Ishikawa (cell line): ENCODE data around the gene COL24A1.
A peak's percentile ranks its signal among the peaks of the same experiment; 100 is the strongest.

Experiments
- CEBPB ChIP-seq: IDR thresholded peaks from 2 replicates; pipeline ENCODE4 v1.6.1; 2012
- CREB1 ChIP-seq: IDR thresholded peaks from 2 replicates; pipeline ENCODE4 v1.6.1; 2012; ENCODE audit warnings: low read depth
- EGR1 ChIP-seq: IDR thresholded peaks from 2 replicates; pipeline ENCODE4 v1.6.1; 2012
- EP300 ChIP-seq: IDR thresholded peaks from 2 replicates; pipeline ENCODE4 v1.6.1; 2012; ENCODE audit warnings: borderline replicate concordance
- FOXM1 ChIP-seq: IDR thresholded peaks from 2 replicates; pipeline ENCODE4 v1.6.1; 2012; ENCODE audit warnings: low read depth, borderline replicate concordance
- MAX ChIP-seq: IDR thresholded peaks from 2 replicates; pipeline ENCODE4 v1.6.1; 2012
- NFIC ChIP-seq: IDR thresholded peaks from 2 replicates; pipeline ENCODE4 v1.6.1; 2012
- RAD21 ChIP-seq: IDR thresholded peaks from 2 replicates; pipeline ENCODE4 v1.6.1; 2012; ENCODE audit warnings: low read depth
- REST ChIP-seq: IDR thresholded peaks from 2 replicates; pipeline ENCODE4 v1.6.1; 2012; ENCODE audit warnings: low read depth, mild to moderate bottlenecking
- TAF1 ChIP-seq: IDR thresholded peaks from 2 replicates; pipeline ENCODE4 v1.6.1; 2012; ENCODE audit warnings: low read depth, mild to moderate bottlenecking
- TCF12 ChIP-seq: IDR thresholded peaks from 2 replicates; pipeline ENCODE4 v1.6.1; 2012; ENCODE audit warnings: low read depth
- TEAD4 ChIP-seq: IDR thresholded peaks from 2 replicates; pipeline ENCODE4 v1.6.1; 2012
- USF1 ChIP-seq: IDR thresholded peaks from 2 replicates; pipeline ENCODE4 v1.6.1; 2012
- YY1 ChIP-seq: IDR thresholded peaks from 2 replicates; pipeline ENCODE4 v1.6.1; 2012; ENCODE audit warnings: low read depth
- ZBTB7A ChIP-seq: IDR thresholded peaks from 2 replicates; pipeline ENCODE4 v1.6.1; 2012; ENCODE audit warnings: low read depth

The COL24A1 gene

GRCh38 chr1:85850238-85850637 is 306.3 kb downstream of the COL24A1 start:
- TF ChIP-seq NFIC, result no peak
- TF ChIP-seq RAD21, result peak; percentile 42

- TF ChIP-seq REST, result no peak
- TF ChIP-seq EGR1, result no peak
- TF ChIP-seq NFIC, result no peak
- no peak for TF ChIP-seq CREB1
Observed at GRCh38 chr1:85849660-85850059, 306.9 kb downstream of the COL24A1 start.

GRCh38 chr1:85847356-85847755 is 309.2 kb downstream of the COL24A1 start:
- TF ChIP-seq NFIC, result no peak

- TF ChIP-seq CEBPB, result 0 out of 2 replicates have a peak, but pooled peaks have one; percentile 3
- TF ChIP-seq ZBTB7A, result no peak
Observed at GRCh38 chr1:85846706-85847105, 309.9 kb downstream of the COL24A1 start.

GRCh38 chr1:85839459-85839858 is 317.1 kb downstream of the COL24A1 start:
- TF ChIP-seq REST (no peak), NFIC (no peak), TAF1 (no peak), USF1 (no peak), RAD21 (no peak), EGR1 (no peak), YY1 (no peak), FOXM1 (no peak), CEBPB (no peak), MAX (no peak), EP300 (no peak), TEAD4 (no peak)

- no peak for TF ChIP-seq TEAD4
- TF ChIP-seq CEBPB, result no peak
Observed at GRCh38 chr1:85838238-85838637, 318.3 kb downstream of the COL24A1 start.

- no peak for TF ChIP-seq EP300
- TF ChIP-seq NFIC, result no peak
- no peak for TF ChIP-seq CREB1
- no peak for TF ChIP-seq TAF1
- TF ChIP-seq YY1, result no peak
- no peak for TF ChIP-seq ZBTB7A
- no peak for TF ChIP-seq CEBPB
- TF ChIP-seq REST, result no peak
- TF ChIP-seq EGR1, result no peak
- TF ChIP-seq USF1, result no peak
- no peak for TF ChIP-seq FOXM1
- no peak for TF ChIP-seq RAD21
- TF ChIP-seq TCF12, result no peak
- TF ChIP-seq TEAD4, result no peak
- TF ChIP-seq MAX, result no peak
Observed at GRCh38 chr1:85836736-85837135, 319.8 kb downstream of the COL24A1 start.
